WTC11 (cell line): ENCODE measurements around the gene PANX3. TPM values are rescaled to one million over a fixed set of nuclear protein-coding genes. Genes with fewer than 3 reads are reported as not detected.

Experiments
- ATAC-seq: fragments of 200-7000 bp; cut with Tn5 transposase; 2 replicates; pipeline ENCODE4 v1.10.0; 2021; ENCODE audit warnings: mild to moderate bottlenecking, moderate library complexity
- CTCF ChIA-PET: fragments of 300-600 bp; sonication (Branson Sonifier 250); formaldehyde crosslinking; loops from one replicate; lab custom pipeline; 2021; ENCODE audit warnings: antibody characterized with exemption; lab: Charles Lee
- POLR2A ChIA-PET: fragments of 350-600 bp; sonication (Branson Sonifier 250); formaldehyde crosslinking; loops from one replicate; lab custom pipeline; 2021; ENCODE audit warnings: antibody characterized with exemption; lab: Charles Lee
- DNase-seq: peaks from one replicate; pipeline ENCODE4 v3.0.0; 2021; ENCODE audit warnings: low spot score
- H3K27ac Mint-ChIP-seq: 2 replicates; pipeline ENCODE4 v1.8.0; 2021; ENCODE audit warnings: mixed read lengths
- H3K27me3 Mint-ChIP-seq: 2 replicates; pipeline ENCODE4 v1.8.0; 2021; ENCODE audit warnings: low read depth, mild to moderate bottlenecking, moderate library complexity, mixed read lengths
- H3K36me3 Mint-ChIP-seq: 2 replicates; pipeline ENCODE4 v1.8.0; 2021; ENCODE audit warnings: mixed read lengths
- H3K4me1 Mint-ChIP-seq: 2 replicates; pipeline ENCODE4 v1.8.0; 2022; ENCODE audit warnings: mixed read lengths
- H3K4me3 Mint-ChIP-seq: 2 replicates; pipeline ENCODE4 v1.8.0; 2021; ENCODE audit warnings: mild to moderate bottlenecking, moderate library complexity, mixed read lengths
- H3K9me3 Mint-ChIP-seq: 2 replicates; pipeline ENCODE4 v1.8.0; 2021; ENCODE audit warnings: mixed read lengths
- AFF4 ChIP-seq: sonication (generic); formaldehyde crosslinking; IDR thresholded peaks from 2 replicates; pipeline ENCODE4 v1.8.1; 2023; ENCODE audit warnings: mild to moderate bottlenecking, missing genetic modification reagents, borderline replicate concordance
- CBFB ChIP-seq: sonication (generic); formaldehyde crosslinking; IDR thresholded peaks from 2 replicates; pipeline ENCODE4 v1.8.1; 2022; ENCODE audit warnings: mild to moderate bottlenecking, low read depth, missing genetic modification reagents
- CREB1 ChIP-seq: sonication (generic); formaldehyde crosslinking; IDR thresholded peaks from 2 replicates; pipeline ENCODE4 v1.8.0; 2023; ENCODE audit warnings: mild to moderate bottlenecking, missing genetic modification reagents
- CREM ChIP-seq: sonication (generic); formaldehyde crosslinking; IDR thresholded peaks from 2 replicates; pipeline ENCODE4 v1.8.1; 2022; ENCODE audit warnings: mild to moderate bottlenecking, missing genetic modification reagents, moderate library complexity
- E2F5 ChIP-seq: sonication (generic); formaldehyde crosslinking; IDR thresholded peaks from 2 replicates; pipeline ENCODE4 v1.8.1; 2022; ENCODE audit warnings: mild to moderate bottlenecking, moderate library complexity, missing genetic modification reagents
- ELF4 ChIP-seq: sonication (generic); formaldehyde crosslinking; IDR thresholded peaks from 2 replicates; pipeline ENCODE4 v1.8.1; 2022; ENCODE audit warnings: low read depth, mild to moderate bottlenecking, moderate library complexity, missing genetic modification reagents
- EMX1 ChIP-seq: fragments of 250-450 bp; sonication (Bioruptor Pico); IDR thresholded peaks from 2 replicates; pipeline ENCODE4 v1.8.0; 2021; ENCODE audit warnings: mild to moderate bottlenecking
- ESRRA ChIP-seq: sonication (generic); formaldehyde crosslinking; IDR thresholded peaks from 2 replicates; pipeline ENCODE4 v1.8.1; 2022; ENCODE audit warnings: mild to moderate bottlenecking, missing genetic modification reagents, borderline replicate concordance
- GABPB1 ChIP-seq: sonication (generic); formaldehyde crosslinking; IDR thresholded peaks from 2 replicates; pipeline ENCODE4 v1.8.1; 2023; ENCODE audit warnings: mild to moderate bottlenecking, missing genetic modification reagents
- HMGA2 ChIP-seq: fragments of 250-450 bp; sonication (Bioruptor Pico); IDR thresholded peaks from 2 replicates; pipeline ENCODE4 v1.4.0; 2021; ENCODE audit warnings: mild to moderate bottlenecking, moderate library complexity
- JAZF1 ChIP-seq: fragments of 250-450 bp; sonication (Bioruptor Pico); IDR thresholded peaks from 2 replicates; pipeline ENCODE4 v1.9.0; 2021; ENCODE audit warnings: moderate library complexity, mild to moderate bottlenecking, inconsistent platforms
- KAT7 ChIP-seq: sonication (generic); formaldehyde crosslinking; IDR thresholded peaks from 2 replicates; pipeline ENCODE4 v1.8.1; 2023; ENCODE audit warnings: missing genetic modification reagents, mild to moderate bottlenecking, borderline replicate concordance
- NFATC4 ChIP-seq: fragments of 250-450 bp; sonication (Bioruptor Pico); IDR thresholded peaks from 2 replicates; pipeline ENCODE4 v1.9.0; 2021; ENCODE audit warnings: mild to moderate bottlenecking
- NFYB ChIP-seq: sonication (generic); formaldehyde crosslinking; conservative IDR thresholded peaks from 2 replicates; pipeline ENCODE4 v1.8.0; 2022; ENCODE audit warnings: low read depth, missing genetic modification reagents
- NR1H2 ChIP-seq: sonication (generic); formaldehyde crosslinking; IDR thresholded peaks from 2 replicates; pipeline ENCODE4 v1.9.0; 2021; ENCODE audit warnings: mild to moderate bottlenecking, moderate library complexity, missing genetic modification reagents
- RORB ChIP-seq: fragments of 250-450 bp; sonication (Bioruptor Pico); IDR thresholded peaks from 2 replicates; pipeline ENCODE4 v1.9.0; 2021; ENCODE audit warnings: mild to moderate bottlenecking
- SP1 ChIP-seq: sonication (generic); formaldehyde crosslinking; conservative IDR thresholded peaks from 2 replicates; pipeline ENCODE4 v1.8.1; 2022; ENCODE audit warnings: missing genetic modification reagents
- TEAD4 ChIP-seq: sonication (generic); formaldehyde crosslinking; IDR thresholded peaks from 2 replicates; pipeline ENCODE4 v1.8.0; 2022; ENCODE audit warnings: mild to moderate bottlenecking, missing genetic modification reagents
- ZBTB21 ChIP-seq: sonication (generic); formaldehyde crosslinking; IDR thresholded peaks from 2 replicates; pipeline ENCODE4 v1.8.1; 2023; ENCODE audit warnings: mild to moderate bottlenecking, missing genetic modification reagents, borderline replicate concordance
- ZNF138 ChIP-seq: sonication (generic); formaldehyde crosslinking; conservative IDR thresholded peaks from 2 replicates; pipeline ENCODE4 v1.8.1; 2022; ENCODE audit warnings: mild to moderate bottlenecking, moderate library complexity, missing genetic modification reagents
- ZNF263 ChIP-seq: sonication (generic); formaldehyde crosslinking; IDR thresholded peaks from 2 replicates; pipeline ENCODE4 v1.8.1; 2022; ENCODE audit warnings: low read depth, mild to moderate bottlenecking, moderate library complexity, missing genetic modification reagents
- ZNF396 ChIP-seq: fragments of 250-450 bp; sonication (Bioruptor Pico); IDR thresholded peaks from 2 replicates; pipeline ENCODE4 v1.8.0; 2021; ENCODE audit warnings: mild to moderate bottlenecking, moderate library complexity, borderline replicate concordance
- ZNF425 ChIP-seq: fragments of 250-450 bp; sonication (Bioruptor Pico); conservative IDR thresholded peaks from 2 replicates; pipeline ENCODE4 v1.9.0; 2021; ENCODE audit warnings: mild to moderate bottlenecking
- total RNA-seq: library from RNA; stranded (reverse); gene quantifications from 3 replicates; pipeline ENCODE4 v1.2.3, GENCODE V29; 2021
- TF ChIP-seq, protein P1 (sequence below): sonication (generic); formaldehyde crosslinking; IDR thresholded peaks from 2 replicates; pipeline ENCODE4 v1.8.1; 2022; ENCODE audit warnings: missing genetic modification reagents, borderline replicate concordance
- TF ChIP-seq, protein P2 (sequence below): sonication (generic); formaldehyde crosslinking; IDR thresholded peaks from 2 replicates; pipeline ENCODE4 v1.8.1; 2023; ENCODE audit warnings: mild to moderate bottlenecking, missing genetic modification reagents, moderate library complexity
- TF ChIP-seq, protein P3 (sequence below): sonication (generic); formaldehyde crosslinking; IDR thresholded peaks from 2 replicates; pipeline ENCODE4 v1.8.0; 2023; ENCODE audit warnings: missing genetic modification reagents

Gene PANX3
- total RNA-seq, 1 experiment from 2014 or later: not detected

- CTCF ChIA-PET: no interaction called here
Measured at GRCh38 chr11:124610295-124610694, 933 bp upstream of the PANX3 start.

GRCh38 chr11:124612045-124612444, 817 bp downstream of the PANX3 start:
- H3K27ac Mint-ChIP-seq: no peak overlapping the region
- no peaks in the 10 kb centered on the region for H3K9me3 Mint-ChIP-seq
- no peak for DNase-seq
- no peak overlapping the region for H3K4me3 Mint-ChIP-seq
- ChIA-PET POLR2A (no interaction called here), CTCF (no interaction called here)
- no peaks in the 10 kb centered on the region; the same call in 1 of the 2 replicates for H3K27me3 Mint-ChIP-seq
- no peaks in the 10 kb centered on the region for H3K4me1 Mint-ChIP-seq
- no peaks in the 10 kb centered on the region for H3K36me3 Mint-ChIP-seq
- ATAC-seq: no peak
- TF ChIP-seq ZBTB21 (CRISPR knock-in tag) (no peak), CREB1 (CRISPR knock-in tag) (no peak), ZNF138 (CRISPR knock-in tag) (no peak), NFATC4 (CRISPR knock-in tag) (no peak), GABPB1 (CRISPR knock-in tag) (no peak), NFYB (no peak), RORB (CRISPR knock-in tag) (no peak)
- TF ChIP-seq, protein P1, sequence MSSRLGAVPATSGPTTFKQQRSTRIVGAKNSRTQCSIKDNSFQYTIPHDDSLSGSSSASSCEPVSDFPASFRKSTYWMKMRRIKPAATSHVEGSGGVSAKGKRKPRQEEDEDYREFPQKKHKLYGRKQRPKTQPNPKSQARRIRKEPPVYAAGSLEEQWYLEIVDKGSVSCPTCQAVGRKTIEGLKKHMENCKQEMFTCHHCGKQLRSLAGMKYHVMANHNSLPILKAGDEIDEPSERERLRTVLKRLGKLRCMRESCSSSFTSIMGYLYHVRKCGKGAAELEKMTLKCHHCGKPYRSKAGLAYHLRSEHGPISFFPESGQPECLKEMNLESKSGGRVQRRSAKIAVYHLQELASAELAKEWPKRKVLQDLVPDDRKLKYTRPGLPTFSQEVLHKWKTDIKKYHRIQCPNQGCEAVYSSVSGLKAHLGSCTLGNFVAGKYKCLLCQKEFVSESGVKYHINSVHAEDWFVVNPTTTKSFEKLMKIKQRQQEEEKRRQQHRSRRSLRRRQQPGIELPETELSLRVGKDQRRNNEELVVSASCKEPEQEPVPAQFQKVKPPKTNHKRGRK (CRISPR knock-in tag): no peak
- TF ChIP-seq, protein P2, sequence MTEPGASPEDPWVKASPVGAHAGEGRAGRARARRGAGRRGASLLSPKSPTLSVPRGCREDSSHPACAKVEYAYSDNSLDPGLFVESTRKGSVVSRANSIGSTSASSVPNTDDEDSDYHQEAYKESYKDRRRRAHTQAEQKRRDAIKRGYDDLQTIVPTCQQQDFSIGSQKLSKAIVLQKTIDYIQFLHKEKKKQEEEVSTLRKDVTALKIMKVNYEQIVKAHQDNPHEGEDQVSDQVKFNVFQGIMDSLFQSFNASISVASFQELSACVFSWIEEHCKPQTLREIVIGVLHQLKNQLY (CRISPR knock-in tag): no peak

More at GRCh38 chr11:124610295-124610694, 933 bp upstream of the PANX3 start:
- ATAC-seq (no peak), DNase-seq (no peak)
- H3K27me3 Mint-ChIP-seq: no peaks in the 10 kb centered on the region; the same call in 1 of the 2 replicates
- no peaks in the 10 kb centered on the region for H3K4me1 Mint-ChIP-seq
- POLR2A ChIA-PET: interaction anchor here (0.6 kb wide), 1 partner anchor 175 kb away, joined by 5 read pairs; no protein-coding TSS in a partner anchor
- no peak overlapping the region for H3K27ac Mint-ChIP-seq
- no peaks in the 10 kb centered on the region for H3K36me3 Mint-ChIP-seq
- H3K9me3 Mint-ChIP-seq: no peaks in the 10 kb centered on the region
- TF ChIP-seq ESRRA (CRISPR knock-in tag): no peak
- no peak for TF ChIP-seq E2F5
- no peak for TF ChIP-seq ZNF396
- no peak for TF ChIP-seq EMX1 (CRISPR knock-in tag)
- TF ChIP-seq NR1H2: no peak
- TF ChIP-seq JAZF1 (CRISPR knock-in tag): no peak
- no peak for TF ChIP-seq TEAD4 (CRISPR knock-in tag)
- TF ChIP-seq ZNF263 (CRISPR knock-in tag): no peak
- no peak for TF ChIP-seq ZNF425 (CRISPR knock-in tag)
- TF ChIP-seq ELF4 (CRISPR knock-in tag): no peak
- TF ChIP-seq AFF4 (CRISPR knock-in tag): no peak
- TF ChIP-seq CREM (CRISPR knock-in tag): no peak
- TF ChIP-seq, protein P3, sequence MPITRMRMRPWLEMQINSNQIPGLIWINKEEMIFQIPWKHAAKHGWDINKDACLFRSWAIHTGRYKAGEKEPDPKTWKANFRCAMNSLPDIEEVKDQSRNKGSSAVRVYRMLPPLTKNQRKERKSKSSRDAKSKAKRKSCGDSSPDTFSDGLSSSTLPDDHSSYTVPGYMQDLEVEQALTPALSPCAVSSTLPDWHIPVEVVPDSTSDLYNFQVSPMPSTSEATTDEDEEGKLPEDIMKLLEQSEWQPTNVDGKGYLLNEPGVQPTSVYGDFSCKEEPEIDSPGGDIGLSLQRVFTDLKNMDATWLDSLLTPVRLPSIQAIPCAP: no peak
- TF ChIP-seq KAT7: no peak
- TF ChIP-seq HMGA2 (CRISPR knock-in tag): no peak
- TF ChIP-seq SP1 (CRISPR knock-in tag): no peak
- no peak for TF ChIP-seq ZBTB21 (CRISPR knock-in tag)
- no peak for TF ChIP-seq CBFB (CRISPR knock-in tag)
- no peak overlapping the region for H3K4me3 Mint-ChIP-seq
